ENCODE results near the gene FAM193B. TPM values are rescaled to one million over a fixed set of nuclear protein-coding genes. Genes with fewer than 3 reads are reported as not detected.

Gene FAM193B
- total and polyA plus RNA-seq, 4 donors, result 14.3 to 31.8 (median 15.8) TPM

GRCh38 chr5:177604116-177604521 lies 49.8 kb upstream of the FAM193B start:
- Histone ChIP-seq H3K9ac (ENCODE audit: low read depth in 1 of 2, low read length in 2 of 2) (no peak overlapping the region), H3K36me3 (ENCODE audit: control insufficient read depth in 4 of 4, insufficient read depth in 3 of 4, low read depth in 1 of 4, low read length in 3 of 4) (peaks cover 0 to 8% (median 0%) of the 10 kb centered on the region in 4 donors), H3K27ac (ENCODE audit: low read depth in 1 of 2, low read length in 2 of 2) (no peak overlapping the region), H3K4me3 (ENCODE audit: low read depth in 1 of 3, low read length in 3 of 3) (no peak overlapping the region), H3K27me3 (ENCODE audit: control insufficient read depth in 4 of 4, insufficient read depth in 4 of 4, low read length in 3 of 4) (no peaks in the 10 kb centered on the region), H3K4me1 (ENCODE audit: control insufficient read depth in 4 of 4, insufficient read depth in 4 of 4, low read length in 3 of 4) (peaks cover 0 to 20% (median 13%) of the 10 kb centered on the region in 4 donors), H3K9me3 (ENCODE audit: control insufficient read depth in 4 of 4, low read length in 3 of 4) (no peaks in the 10 kb centered on the region)
- DNase-seq (ENCODE audit: low spot score), result no peak
- no peak for TF ChIP-seq ATF3 (IDR thresholded peaks at IDR 0.05)
- TF ChIP-seq RXRA (IDR thresholded peaks at IDR 0.05), result no peak
- no peak for TF ChIP-seq CTCF (IDR thresholded peaks at IDR 0.05; ENCODE audit: low read depth, low read length, missing input control)
- WGBS, result 96% methylated on average over 27 of the region's 27 CpGs

GRCh38 chr5:177603631-177604030 lies 49.3 kb upstream of the FAM193B start:
- TF ChIP-seq HNF4A (conservative IDR thresholded peaks at IDR 0.05) (no peak), NR2F2 (IDR thresholded peaks at IDR 0.05) (no peak), MAX (IDR thresholded peaks at IDR 0.05) (no peak), TAF1 (conservative IDR thresholded peaks at IDR 0.05) (no peak), CTCF (IDR thresholded peaks at IDR 0.05; ENCODE audit: low read depth, low read length, missing input control) (no peak), ATF3 (IDR thresholded peaks at IDR 0.05) (no peak), FOXA1 (IDR thresholded peaks at IDR 0.05) (no peak), HNF4G (IDR thresholded peaks at IDR 0.05) (no peak), ZBTB33 (IDR thresholded peaks at IDR 0.05) (no peak), JUND (IDR thresholded peaks at IDR 0.05) (no peak), REST (IDR thresholded peaks at IDR 0.05) (no peak)
- Histone ChIP-seq H3K9me3 (ENCODE audit: control insufficient read depth in 4 of 4, low read length in 3 of 4) (no peaks in the 10 kb centered on the region), H3K4me1 (ENCODE audit: control insufficient read depth in 4 of 4, insufficient read depth in 4 of 4, low read length in 3 of 4) (peaks cover 0 to 20% (median 14%) of the 10 kb centered on the region in 4 donors), H3K9ac (ENCODE audit: low read depth in 1 of 2, low read length in 2 of 2) (no peak overlapping the region), H3K4me3 (ENCODE audit: low read depth in 1 of 3, low read length in 3 of 3) (no peak overlapping the region), H3K27ac (ENCODE audit: low read depth in 1 of 2, low read length in 2 of 2) (no peak overlapping the region), H3K27me3 (ENCODE audit: control insufficient read depth in 4 of 4, insufficient read depth in 4 of 4, low read length in 3 of 4) (no peaks in the 10 kb centered on the region), H3K36me3 (ENCODE audit: control insufficient read depth in 4 of 4, insufficient read depth in 3 of 4, low read depth in 1 of 4, low read length in 3 of 4) (peaks cover 0 to 7% (median 0%) of the 10 kb centered on the region in 4 donors)
- no peak for DNase-seq (ENCODE audit: low spot score)
- 81% methylated on average over 8 of the region's 8 CpGs for whole genome bisulfite sequencing
